Gastrocnemius medialis (tissue), 4 donors: Measurements from ENCODE around the gene HRC. TPM values are rescaled to one million over a fixed set of nuclear protein-coding genes. Genes with fewer than 3 reads are reported as not detected.
"Not testable (repeated sequence)": the region's sequence is repeated elsewhere in the genome, so short reads cannot be mapped to it uniquely, and the experiment has no call there.

Experiments
- ATAC-seq, 2 donors: fragments of 150-250 bp; one replicate each; pipeline ENCODE4 v1.9.1; 2016
- DNase-seq, 2 donors: peaks; one replicate each; pipeline ENCODE4 v3.0.0-alpha.2; 2019
- H3K27ac ChIP-seq, 4 donors: fragments of 200-600 bp; sonication (generic); 1 replicate in 1 of 4; 2 replicates in 3 of 4; pipeline ENCODE4 v1.5.1; 2016 to 2018; ENCODE audit warnings: mild to moderate bottlenecking in 2 of 4, moderate library complexity in 1 of 4
- H3K27me3 ChIP-seq, 3 donors: fragments of 200-600 bp; sonication (generic) in 2 of 3; 1 replicate in 1 of 3; 2 replicates in 2 of 3; pipeline versions ENCODE4 v1.5.1 to v1.6.0; 2016 to 2019; ENCODE audit warnings: mild to moderate bottlenecking in 1 of 3, moderate library complexity in 1 of 3
- H3K36me3 ChIP-seq, 2 donors: fragments of 200-600 bp; sonication (generic) in 1 of 2; one replicate each; pipeline ENCODE4 v1.5.1; 2017 to 2018
- H3K4me1 ChIP-seq, 2 donors: fragments of 200-600 bp; sonication (generic) in 1 of 2; one replicate each; pipeline ENCODE4 v1.5.1; 2016 to 2017; ENCODE audit warnings: mild to moderate bottlenecking in 2 of 2
- H3K4me3 ChIP-seq, 4 donors: fragments of 200-600 bp; sonication (generic) in 3 of 4; 1 replicate in 1 of 4; 2 replicates in 3 of 4; pipeline ENCODE4 v1.5.1; 2016 to 2019; ENCODE audit warnings: mild to moderate bottlenecking in 2 of 4
- H3K9me3 ChIP-seq, 3 donors: fragments of 200-600 bp; sonication (generic) in 2 of 3; 1 replicate in 1 of 3; 2 replicates in 2 of 3; pipeline ENCODE4 v1.5.1; 2016 to 2019
- POLR2A ChIP-seq, 2 donors: fragments of 450-650 bp; IDR thresholded peaks; one replicate each; pipeline ENCODE4 v1.6.1; 2017; ENCODE audit warnings: antibody characterized with exemption in 2 of 2, mild to moderate bottlenecking in 2 of 2, moderate library complexity in 2 of 2
- in situ Hi-C, 4 donors: fragments of 200-750 bp; cut with MboI; loops; one replicate each; pipeline versions ENCODE4 v1.15.0 to v1.8.0; 2017; ENCODE audit warnings: low sequenced_read_pairs in 4 of 4
- intact Hi-C: fragments of 100-400 bp; cut with DNase I; formaldehyde crosslinking; loops from one replicate; pipeline ENCODE4 v1.15.1; 2023; ENCODE audit warnings: low total_unique reads
- total RNA-seq, 4 donors: library from RNA; depleted of rRNA; stranded (reverse); fragments of >200 nt; gene quantifications; one replicate each; pipeline versions ENCODE4 v1.1.0 to v1.2.3, GENCODE V29; 2016
- TF ChIP-seq, protein P1 (sequence below), 5 experiments: fragments of 450-650 bp in 3 of 5; fragments of 200-600 bp in 2 of 5; sonication (generic) in 2 of 5; IDR thresholded peaks in 4 of 5; conservative IDR thresholded peaks in 1 of 5; 1 replicate in 4 of 5; 2 replicates in 1 of 5; pipeline ENCODE4 v1.5.1; 2016 to 2019; ENCODE audit warnings: antibody characterized with exemption in 5 of 5, mild to moderate bottlenecking in 3 of 5, moderate library complexity in 3 of 5

Gene HRC
- total RNA-seq, 4 donors from 2014 or later: 190 to 537 (median 300) TPM

DNA sequence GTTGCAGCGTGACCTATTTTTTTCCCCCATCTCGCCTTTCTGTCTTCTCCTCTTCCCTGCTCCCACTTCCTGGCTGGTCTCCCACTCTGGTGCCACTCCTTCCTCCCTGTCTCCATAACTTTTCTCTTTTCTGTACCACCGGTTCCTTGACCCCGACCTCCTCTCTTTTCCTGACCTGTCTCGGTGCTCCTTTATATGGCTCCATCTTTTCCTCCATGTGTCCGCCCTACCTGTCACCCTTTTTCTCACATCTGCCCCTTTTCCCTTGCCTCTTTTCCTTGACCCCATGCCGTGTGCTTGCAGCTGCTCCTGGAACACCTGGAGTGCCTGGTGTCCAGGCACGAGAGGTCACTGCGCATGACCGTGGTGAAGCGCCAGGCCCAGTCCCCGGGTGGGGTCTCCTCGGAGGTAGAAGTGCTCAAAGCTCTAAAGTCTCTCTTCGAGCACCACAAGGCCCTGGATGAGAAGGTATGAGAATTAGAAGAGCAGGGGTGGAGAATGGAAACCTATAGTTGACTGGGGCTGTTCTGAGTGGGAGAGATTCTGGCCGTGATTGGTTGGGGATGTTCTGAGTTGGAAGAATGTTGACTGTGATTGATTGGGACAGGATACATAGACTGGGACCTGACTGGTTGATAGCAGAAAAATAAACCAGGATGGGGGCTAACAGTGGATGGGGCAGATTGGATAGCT is 26.5 kb downstream of the HRC start:
- TF ChIP-seq POLR2A (IDR thresholded peaks at IDR 0.05): no peak
- TF ChIP-seq, protein P1, sequence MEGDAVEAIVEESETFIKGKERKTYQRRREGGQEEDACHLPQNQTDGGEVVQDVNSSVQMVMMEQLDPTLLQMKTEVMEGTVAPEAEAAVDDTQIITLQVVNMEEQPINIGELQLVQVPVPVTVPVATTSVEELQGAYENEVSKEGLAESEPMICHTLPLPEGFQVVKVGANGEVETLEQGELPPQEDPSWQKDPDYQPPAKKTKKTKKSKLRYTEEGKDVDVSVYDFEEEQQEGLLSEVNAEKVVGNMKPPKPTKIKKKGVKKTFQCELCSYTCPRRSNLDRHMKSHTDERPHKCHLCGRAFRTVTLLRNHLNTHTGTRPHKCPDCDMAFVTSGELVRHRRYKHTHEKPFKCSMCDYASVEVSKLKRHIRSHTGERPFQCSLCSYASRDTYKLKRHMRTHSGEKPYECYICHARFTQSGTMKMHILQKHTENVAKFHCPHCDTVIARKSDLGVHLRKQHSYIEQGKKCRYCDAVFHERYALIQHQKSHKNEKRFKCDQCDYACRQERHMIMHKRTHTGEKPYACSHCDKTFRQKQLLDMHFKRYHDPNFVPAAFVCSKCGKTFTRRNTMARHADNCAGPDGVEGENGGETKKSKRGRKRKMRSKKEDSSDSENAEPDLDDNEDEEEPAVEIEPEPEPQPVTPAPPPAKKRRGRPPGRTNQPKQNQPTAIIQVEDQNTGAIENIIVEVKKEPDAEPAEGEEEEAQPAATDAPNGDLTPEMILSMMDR (IDR thresholded peaks at IDR 0.05 in 4 of 5, conservative IDR thresholded peaks at IDR 0.05 in 1 of 5): no peak
- in situ Hi-C loops (no loop called here), intact Hi-C loops (loop anchor here (1.0 to 5.0 kb wide), 3 partner anchors 9 to 209 kb away; partner anchors contain the start of genes C19orf73, CD37 and PPFIA3)
- DNase-seq: no peak
- no peaks in the 10 kb centered on the region for H3K36me3 ChIP-seq
- peaks cover 12 to 18% of the 10 kb centered on the region in 2 donors for H3K4me1 ChIP-seq
- no peaks in the 10 kb centered on the region for H3K9me3 ChIP-seq
- peak overlapping the region; percentile 61 to 83 (median 71) for H3K27ac ChIP-seq
- ATAC-seq: no peak
- H3K4me3 ChIP-seq: peak overlapping the region; percentile 27 to 50 (median 37)
- peaks cover 0 to 4% (median under 1%) of the 10 kb centered on the region in 3 donors for H3K27me3 ChIP-seq

DNA sequence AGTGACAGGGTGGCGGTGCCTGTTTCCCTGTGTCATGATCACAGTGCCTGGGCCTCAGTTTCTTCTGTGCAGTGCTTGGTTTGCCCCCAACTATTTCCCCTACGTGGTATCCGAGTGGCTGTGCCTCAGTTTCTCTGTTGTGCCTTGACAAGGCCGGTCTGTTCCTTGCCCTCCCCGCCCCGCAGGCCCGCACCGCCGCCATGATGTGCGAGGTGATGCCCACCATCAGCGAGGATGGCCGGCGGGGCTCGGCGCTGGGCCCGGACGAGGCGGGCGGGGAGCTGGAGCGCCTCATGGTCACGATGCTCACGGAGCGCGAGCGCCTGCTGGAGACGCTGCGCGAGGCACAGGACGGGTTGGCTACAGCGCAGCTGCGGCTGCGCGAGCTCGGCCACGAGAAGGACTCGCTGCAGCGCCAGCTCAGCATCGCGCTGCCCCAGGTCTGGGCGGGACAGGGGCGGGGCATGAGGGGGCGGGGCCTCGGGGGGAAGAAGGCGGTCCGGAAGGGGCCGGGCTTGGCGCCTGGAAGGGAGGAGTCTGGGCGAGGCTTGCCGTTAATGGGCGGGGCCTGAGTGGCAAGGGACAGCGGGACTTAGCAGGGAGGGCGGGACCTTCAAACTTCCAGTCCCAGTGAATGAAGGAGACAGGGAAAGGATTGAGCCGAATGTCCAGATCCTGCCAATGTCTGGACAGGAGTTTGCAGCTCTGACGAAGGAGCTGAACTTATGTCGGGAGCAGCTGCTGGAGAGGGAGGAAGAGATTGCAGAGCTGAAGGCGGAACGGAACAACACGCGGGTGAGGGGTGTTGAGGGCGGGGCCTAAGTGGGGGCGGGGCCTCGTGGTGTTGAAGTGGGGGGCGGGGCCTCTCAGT is 27.3 kb downstream of the HRC start:
- peak; percentile 95 to 96 for ATAC-seq
- Histone ChIP-seq H3K36me3 (no peaks in the 10 kb centered on the region), H3K9me3 (no peaks in the 10 kb centered on the region), H3K4me1 (peaks cover 7 to 17% of the 10 kb centered on the region in 2 donors), H3K27ac (peak overlapping the region; percentile 65 to 83 (median 81)), H3K4me3 (peak overlapping the region; percentile 33 to 52 (median 46)), H3K27me3 (peaks cover 0 to 4% (median 0%) of the 10 kb centered on the region in 3 donors)
- peak; percentile 94 to 96 for DNase-seq
- in situ Hi-C loops (no loop called here), intact Hi-C loops (loop anchor here (1.0 to 5.0 kb wide), 3 partner anchors 9 to 209 kb away; partner anchors contain the start of genes C19orf73, CD37 and PPFIA3)
- no peak for TF ChIP-seq POLR2A (IDR thresholded peaks at IDR 0.05)
- TF ChIP-seq, protein P1 (IDR thresholded peaks at IDR 0.05 in 4 of 5, conservative IDR thresholded peaks at IDR 0.05 in 1 of 5): peak in 3 of 5 experiments; percentile 12 to 34 (median 19)

DNA sequence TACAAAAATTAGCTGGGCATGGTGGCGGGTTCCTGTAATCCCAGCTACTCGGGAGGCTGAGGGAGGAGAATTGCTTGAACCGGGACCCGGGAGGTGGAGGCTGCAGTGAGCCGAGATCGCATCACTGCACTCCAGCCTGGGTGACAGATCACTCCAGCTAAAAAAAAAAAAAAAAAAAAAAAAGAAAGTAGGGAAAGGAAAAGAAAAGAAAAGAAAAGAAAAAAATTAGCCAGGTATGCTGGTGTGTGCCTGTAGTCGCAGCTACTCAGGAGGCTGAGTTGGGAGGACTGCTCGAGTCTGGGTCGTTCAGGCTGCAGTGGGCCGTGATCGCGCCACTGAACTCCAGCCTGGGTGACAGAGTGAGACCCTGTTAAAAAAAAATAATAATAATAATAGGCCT is 28.0 kb downstream of the HRC start:
- DNase-seq, H3K36me3 ChIP-seq, H3K27me3 ChIP-seq, ATAC-seq, in situ Hi-C loops, H3K9me3 ChIP-seq: not testable (repeated sequence)
- intact Hi-C loops: loop anchor here (5.0 kb wide), 1 partner anchor 210 kb away; the partner anchor contains the start of gene CD37
- peak overlapping the region in 3 of 4 donors; percentile 63 to 83 (median 82) for H3K27ac ChIP-seq
- peaks cover 7 to 17% of the 10 kb centered on the region in 2 donors for H3K4me1 ChIP-seq
- H3K4me3 ChIP-seq: peak overlapping the region in 1 of 4 donors; percentile 51

DNA sequence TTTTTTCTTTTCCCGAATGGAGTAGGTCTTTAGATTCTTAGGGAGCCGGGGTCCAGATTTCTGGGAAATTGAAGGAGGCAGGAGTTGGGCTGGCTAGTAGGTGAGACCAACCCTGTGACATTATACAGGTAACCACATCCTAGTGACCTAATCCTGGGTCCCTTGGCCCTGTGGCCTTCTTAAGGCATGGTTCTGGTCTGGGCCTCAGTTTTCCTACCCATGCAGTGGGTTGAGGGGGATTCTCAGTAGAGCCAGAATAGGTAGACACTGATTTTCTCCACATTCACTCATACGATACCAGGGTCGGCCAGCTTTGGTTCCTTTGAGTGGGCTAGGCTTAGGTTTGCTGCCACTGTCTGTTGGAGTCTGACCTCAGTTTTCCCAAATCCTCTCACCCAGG is 28.6 kb downstream of the HRC start:
- intact Hi-C loops: loop anchor here (5.0 kb wide), 1 partner anchor 211 kb away; the partner anchor contains the start of gene CD37
- no peaks in the 10 kb centered on the region for H3K36me3 ChIP-seq
- in situ Hi-C loops: no loop called here
- no peak overlapping the region for H3K4me3 ChIP-seq
- DNase-seq (no peak), ATAC-seq (no peak)
- H3K4me1 ChIP-seq: peaks cover 7 to 17% of the 10 kb centered on the region in 2 donors
- H3K27ac ChIP-seq: no peak overlapping the region
- H3K9me3 ChIP-seq: no peaks in the 10 kb centered on the region
- H3K27me3 ChIP-seq: peaks cover 0 to 4% (median 0%) of the 10 kb centered on the region in 3 donors
- TF ChIP-seq, protein P1 (IDR thresholded peaks at IDR 0.05 in 4 of 5, conservative IDR thresholded peaks at IDR 0.05 in 1 of 5): no peak
- TF ChIP-seq POLR2A (IDR thresholded peaks at IDR 0.05): no peak
